ENCODE measurements around the gene FAM89A. TPM values are rescaled to one million over a fixed set of nuclear protein-coding genes. Genes with fewer than 3 reads are reported as not detected.

The FAM89A gene
- total and polyA plus RNA-seq, 2 donors (not counting 1 experiment from before 2014, with no cell fraction given), result 6.8 to 12.0 TPM

- H3K27ac ChIP-seq (ENCODE audit: insufficient read depth, low read length), result no peak overlapping the region
- H3K4me1 ChIP-seq (ENCODE audit: control insufficient read depth, extremely low read depth, insufficient read depth, low read length), result no peaks in the 10 kb centered on the region
- H3K36me3 ChIP-seq (ENCODE audit: control insufficient read depth, insufficient read depth, low read length), result no peaks in the 10 kb centered on the region
- H3K9me3 ChIP-seq (ENCODE audit: control insufficient read depth, insufficient read depth, low read depth, low read length), result no peaks in the 10 kb centered on the region
- H3K4me3 ChIP-seq (replicated peaks in 1 of 4; ENCODE audit: control extremely low read depth in 1 of 4, insufficient read depth in 1 of 4, low read depth in 3 of 4, low read length in 4 of 4), result no peak overlapping the region
- no peak for TF ChIP-seq CTCF (conservative IDR thresholded peaks at IDR 0.05 in 1 of 2, IDR thresholded peaks at IDR 0.05 in 1 of 2; ENCODE audit: low read depth in 1 of 2, low read length in 2 of 2)
- no peak for TF ChIP-seq EZH2 (IDR thresholded peaks at IDR 0.05; ENCODE audit: low read length, missing control alignments)
- DNase-seq (ENCODE audit: low read depth in 2 of 2), result no peak
- no peak overlapping the region for H2AFZ ChIP-seq (ENCODE audit: low read length)
- no peak overlapping the region for H3K9ac ChIP-seq (ENCODE audit: insufficient read depth, low read length)
- no peaks in the 10 kb centered on the region for H3K79me2 ChIP-seq (ENCODE audit: control insufficient read depth, insufficient read depth, low read length)
- no peaks in the 10 kb centered on the region for H3K27me3 ChIP-seq (ENCODE audit: control insufficient read depth, insufficient read depth, low read length)
- no peak overlapping the region for H3K4me2 ChIP-seq (ENCODE audit: extremely low read depth, insufficient read depth, low read length)
- no peaks in the 10 kb centered on the region for H4K20me1 ChIP-seq (ENCODE audit: control insufficient read depth, extremely low read depth, insufficient read depth, low read length)
Measured at GRCh38 chr1:231019711-231020110, 20.3 kb downstream of the FAM89A start.

- Histone ChIP-seq H3K79me2 (ENCODE audit: control insufficient read depth, insufficient read depth, low read length) (no peaks in the 10 kb centered on the region), H3K36me3 (ENCODE audit: control insufficient read depth, insufficient read depth, low read length) (no peaks in the 10 kb centered on the region)
Measured at GRCh38 chr1:231016966-231017365, 23.1 kb downstream of the FAM89A start.

GRCh38 chr1:231016234-231016633, 23.8 kb downstream of the FAM89A start:
- Histone ChIP-seq H3K9ac (ENCODE audit: insufficient read depth, low read length) (no peak overlapping the region), H3K27me3 (ENCODE audit: control insufficient read depth, insufficient read depth, low read length) (no peaks in the 10 kb centered on the region), H3K36me3 (ENCODE audit: control insufficient read depth, insufficient read depth, low read length) (no peaks in the 10 kb centered on the region), H3K27ac (ENCODE audit: insufficient read depth, low read length) (no peak overlapping the region), H3K4me3 (replicated peaks in 1 of 4; ENCODE audit: control extremely low read depth in 1 of 4, insufficient read depth in 1 of 4, low read depth in 3 of 4, low read length in 4 of 4) (no peak overlapping the region), H2AFZ (ENCODE audit: low read length) (no peak overlapping the region), H4K20me1 (ENCODE audit: control insufficient read depth, extremely low read depth, insufficient read depth, low read length) (no peaks in the 10 kb centered on the region), H3K4me2 (ENCODE audit: extremely low read depth, insufficient read depth, low read length) (no peak overlapping the region), H3K4me1 (ENCODE audit: control insufficient read depth, extremely low read depth, insufficient read depth, low read length) (no peaks in the 10 kb centered on the region), H3K79me2 (ENCODE audit: control insufficient read depth, insufficient read depth, low read length) (no peaks in the 10 kb centered on the region), H3K9me3 (ENCODE audit: control insufficient read depth, insufficient read depth, low read depth, low read length) (no peaks in the 10 kb centered on the region)
- TF ChIP-seq CTCF (conservative IDR thresholded peaks at IDR 0.05 in 1 of 2, IDR thresholded peaks at IDR 0.05 in 1 of 2; ENCODE audit: low read depth in 1 of 2, low read length in 2 of 2), result no peak
- TF ChIP-seq EZH2 (IDR thresholded peaks at IDR 0.05; ENCODE audit: low read length, missing control alignments), result no peak
- DNase-seq (ENCODE audit: low read depth in 2 of 2), result no peak

More at GRCh38 chr1:231016966-231017365, 23.1 kb downstream of the FAM89A start:
- H4K20me1 ChIP-seq (ENCODE audit: control insufficient read depth, extremely low read depth, insufficient read depth, low read length), result no peaks in the 10 kb centered on the region
- H3K9ac ChIP-seq (ENCODE audit: insufficient read depth, low read length), result no peak overlapping the region
- H3K4me3 ChIP-seq (replicated peaks in 1 of 4; ENCODE audit: control extremely low read depth in 1 of 4, insufficient read depth in 1 of 4, low read depth in 3 of 4, low read length in 4 of 4), result no peak overlapping the region
- H3K9me3 ChIP-seq (ENCODE audit: control insufficient read depth, insufficient read depth, low read depth, low read length), result no peaks in the 10 kb centered on the region
- H3K4me1 ChIP-seq (ENCODE audit: control insufficient read depth, extremely low read depth, insufficient read depth, low read length), result no peaks in the 10 kb centered on the region
- TF ChIP-seq EZH2 (IDR thresholded peaks at IDR 0.05; ENCODE audit: low read length, missing control alignments) (no peak), CTCF (conservative IDR thresholded peaks at IDR 0.05 in 1 of 2, IDR thresholded peaks at IDR 0.05 in 1 of 2; ENCODE audit: low read depth in 1 of 2, low read length in 2 of 2) (no peak)
- no peak for DNase-seq (ENCODE audit: low read depth in 2 of 2)
- no peaks in the 10 kb centered on the region for H3K27me3 ChIP-seq (ENCODE audit: control insufficient read depth, insufficient read depth, low read length)
- H2AFZ ChIP-seq (ENCODE audit: low read length), result no peak overlapping the region
- no peak overlapping the region for H3K27ac ChIP-seq (ENCODE audit: insufficient read depth, low read length)
- H3K4me2 ChIP-seq (ENCODE audit: extremely low read depth, insufficient read depth, low read length), result no peak overlapping the region

All from fibroblast of lung (primary cell).